GM21717 (cell line): ENCODE data around the gene ZBTB20.

Experiments used
- ATAC-seq: cut with Tn5 transposase; IDR thresholded peaks from one replicate; pipeline ENCODE4 v1.9.1; 2021; ENCODE audit warnings: mild to moderate bottlenecking, moderate library complexity; ENCODE audit not compliant: unreplicated experiment

The ZBTB20 gene

DNA sequence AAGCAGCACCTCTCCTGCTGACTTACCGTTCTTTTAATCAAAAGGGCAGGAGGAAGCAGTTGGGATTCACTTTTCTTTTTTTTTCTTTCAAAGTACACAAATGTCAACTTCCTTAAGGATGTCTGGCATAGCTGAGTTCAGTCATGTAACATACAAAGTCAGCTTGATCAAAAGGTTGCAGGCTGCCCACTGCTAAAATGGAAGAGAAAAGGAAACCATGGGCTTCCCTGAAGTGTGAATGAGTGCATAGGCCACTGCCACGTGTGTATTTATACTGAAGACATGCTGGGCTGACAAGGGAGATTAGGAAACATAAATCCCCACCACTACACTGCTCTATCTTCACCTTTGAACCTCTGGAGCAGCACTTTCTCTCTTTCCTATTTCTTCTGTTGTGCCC lies 540.8 kb downstream of the ZBTB20 start:
- no peak for ATAC-seq

DNA sequence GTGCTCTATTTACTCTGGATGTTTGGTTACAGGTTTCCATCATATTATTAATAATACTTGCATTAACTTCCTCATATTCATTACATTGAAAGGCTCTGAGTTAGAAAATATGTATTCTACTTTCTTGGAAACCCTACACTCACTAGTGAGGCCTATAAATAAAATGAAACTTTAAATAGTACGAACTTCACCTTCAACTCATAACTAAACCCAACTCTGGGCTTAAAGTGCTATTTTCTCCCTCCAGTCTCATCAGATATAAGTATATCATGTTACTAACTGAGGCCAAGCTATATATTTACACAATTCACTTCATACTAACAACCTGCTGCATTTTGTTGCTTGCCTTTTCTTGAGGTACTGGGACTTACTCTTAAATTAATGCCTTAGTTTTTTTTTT lies 546.5 kb downstream of the ZBTB20 start:
- ATAC-seq = no peak

DNA sequence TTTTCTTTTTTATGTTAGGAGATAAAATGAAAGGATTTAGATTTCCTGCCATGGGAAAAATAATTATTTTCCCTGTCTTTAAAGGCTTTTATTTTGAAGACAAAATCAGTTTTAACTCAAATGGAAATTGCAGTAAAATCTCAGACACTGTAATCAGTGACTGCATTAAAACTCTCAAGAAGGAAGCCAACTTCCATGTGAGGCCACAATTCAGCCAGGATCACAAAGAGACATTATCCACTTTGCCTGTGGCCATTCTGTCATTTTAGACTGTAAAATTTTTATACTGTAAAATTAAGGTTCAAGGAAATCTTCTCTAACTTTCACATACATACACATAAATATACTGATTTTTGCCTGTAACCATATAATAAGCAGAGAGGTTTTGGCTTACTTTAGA lies 549.2 kb downstream of the ZBTB20 start:
- no peak for ATAC-seq

- no peak for ATAC-seq
Measured at GRCh38 chr3:114597012-114597411, 550.1 kb downstream of the ZBTB20 start.

GRCh38 chr3:114596147-114596546 lies 550.9 kb downstream of the ZBTB20 start:
- ATAC-seq = no peak

DNA sequence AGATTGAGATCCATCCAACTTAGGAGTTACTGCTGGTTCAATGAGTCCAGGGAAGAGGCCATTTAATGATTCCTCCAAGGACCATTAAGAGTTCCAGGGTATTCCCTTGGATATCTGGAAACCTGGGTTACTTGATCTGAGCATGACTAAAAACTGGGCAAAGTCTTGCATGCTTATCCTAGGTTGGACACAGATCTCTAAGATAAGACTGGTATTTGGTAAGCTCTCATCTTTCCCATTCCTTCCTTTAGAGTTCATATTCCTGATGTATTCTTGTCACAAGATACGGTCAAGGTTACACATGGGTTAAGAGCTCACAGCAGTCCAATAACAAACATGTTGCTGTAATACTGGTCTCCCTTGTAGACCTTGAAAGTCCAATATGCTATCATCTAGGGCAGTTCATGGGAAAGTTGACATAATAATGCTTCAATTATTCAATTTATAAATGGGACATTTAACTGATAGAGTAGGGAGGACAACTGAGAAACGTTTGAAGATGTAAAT lies 551.5 kb downstream of the ZBTB20 start:
- no peak for ATAC-seq

DNA sequence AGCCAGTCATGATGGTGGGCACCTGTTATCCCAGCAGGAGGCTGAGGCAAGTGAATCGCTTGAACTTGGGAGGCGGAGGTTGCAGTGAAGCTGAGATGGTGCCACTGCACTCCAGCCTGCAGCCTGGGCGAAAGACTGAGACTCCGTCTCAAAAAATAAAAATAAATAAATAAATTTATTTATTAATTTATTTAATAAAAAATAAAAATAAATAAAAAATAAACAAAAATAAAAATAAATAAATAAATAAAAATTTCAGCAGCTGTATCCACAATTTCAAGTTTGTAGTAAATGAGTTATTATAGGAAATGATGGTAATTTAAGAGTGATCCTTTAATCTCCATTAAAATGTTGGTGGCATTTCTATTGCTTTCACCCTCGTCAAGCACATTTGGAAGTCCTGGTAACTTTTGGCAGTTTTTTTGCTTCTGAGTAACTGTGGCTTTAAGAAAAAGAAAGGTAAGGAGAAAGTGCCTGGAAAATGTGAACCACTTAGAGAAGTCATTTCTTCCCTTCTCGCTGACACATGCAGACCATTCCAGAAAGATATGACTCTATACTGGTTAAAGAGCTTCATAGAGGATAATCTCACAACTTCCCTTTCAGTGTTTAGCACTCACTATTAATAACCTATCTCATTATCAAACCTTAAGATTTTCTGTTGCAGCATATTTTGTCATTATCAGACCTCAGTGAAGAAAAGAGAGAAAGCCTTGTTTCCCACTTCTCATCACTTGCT lies 556.6 kb downstream of the ZBTB20 start:
- no peak for ATAC-seq

GRCh38 chr3:114587986-114588385 lies 559.1 kb downstream of the ZBTB20 start:
- ATAC-seq = no peak

- ATAC-seq = no peak
Measured at GRCh38 chr3:114586119-114586518, 561.0 kb downstream of the ZBTB20 start.

GRCh38 chr3:114585687-114586086 lies 561.4 kb downstream of the ZBTB20 start:
- ATAC-seq = no peak

- no peak for ATAC-seq
Measured at GRCh38 chr3:114584734-114585371, 562.2 kb downstream of the ZBTB20 start.

GRCh38 chr3:114582929-114583328 lies 564.2 kb downstream of the ZBTB20 start:
- peak; percentile 91 for ATAC-seq

DNA sequence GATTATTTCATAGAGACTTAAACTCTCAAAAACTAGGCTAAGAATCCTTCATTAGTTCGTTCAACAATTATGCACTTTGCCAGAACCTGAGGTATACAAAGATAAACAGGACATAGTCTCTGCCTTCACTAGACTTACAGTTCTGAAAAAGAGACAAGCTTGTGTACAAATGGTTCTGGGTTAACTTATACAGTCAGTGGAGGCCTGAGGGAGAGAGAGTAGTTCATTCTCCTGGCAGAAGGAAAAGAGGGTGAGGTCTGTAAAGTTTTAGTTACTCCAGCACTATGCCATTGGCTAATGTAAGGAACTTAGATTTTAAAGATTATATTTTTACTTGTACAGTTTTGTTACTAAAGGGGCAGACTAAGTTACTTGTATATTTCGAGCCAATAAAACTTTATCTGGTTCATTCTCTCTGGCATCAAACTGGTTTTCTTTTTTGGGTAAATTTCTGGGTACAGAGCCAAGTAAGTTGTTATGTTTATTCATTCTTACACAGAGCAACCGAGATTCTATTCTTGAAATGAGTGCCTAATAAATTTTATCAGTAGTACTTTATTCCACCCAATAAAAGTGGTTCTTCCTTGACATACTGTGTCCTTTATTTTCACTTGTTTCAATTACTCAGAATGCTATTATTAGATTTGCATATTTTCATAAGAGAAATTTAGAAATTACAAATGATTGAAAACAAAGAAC lies 574.6 kb downstream of the ZBTB20 start:
- no peak for ATAC-seq

DNA sequence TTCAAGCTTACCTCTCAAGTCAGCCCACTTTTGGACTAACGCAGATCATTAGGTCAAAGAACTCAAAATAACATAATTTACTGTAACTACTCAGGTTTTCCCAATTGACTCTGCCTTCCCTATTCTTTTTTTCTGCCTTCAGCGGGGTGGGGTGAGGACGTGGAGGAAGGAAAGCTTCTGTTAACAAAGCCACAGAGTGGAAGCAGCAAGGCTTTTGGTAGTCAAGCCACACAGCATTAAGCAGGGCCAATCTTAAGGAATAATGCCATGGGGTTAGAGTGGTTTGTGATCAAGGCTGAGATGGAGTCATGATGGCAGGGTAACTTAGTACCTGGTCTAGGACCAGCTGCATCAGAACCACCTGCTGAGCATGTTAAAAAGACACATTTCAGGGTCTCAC lies 575.7 kb downstream of the ZBTB20 start:
- no peak for ATAC-seq

- no peak for ATAC-seq
Measured at GRCh38 chr3:114569186-114569585, 577.9 kb downstream of the ZBTB20 start.

DNA sequence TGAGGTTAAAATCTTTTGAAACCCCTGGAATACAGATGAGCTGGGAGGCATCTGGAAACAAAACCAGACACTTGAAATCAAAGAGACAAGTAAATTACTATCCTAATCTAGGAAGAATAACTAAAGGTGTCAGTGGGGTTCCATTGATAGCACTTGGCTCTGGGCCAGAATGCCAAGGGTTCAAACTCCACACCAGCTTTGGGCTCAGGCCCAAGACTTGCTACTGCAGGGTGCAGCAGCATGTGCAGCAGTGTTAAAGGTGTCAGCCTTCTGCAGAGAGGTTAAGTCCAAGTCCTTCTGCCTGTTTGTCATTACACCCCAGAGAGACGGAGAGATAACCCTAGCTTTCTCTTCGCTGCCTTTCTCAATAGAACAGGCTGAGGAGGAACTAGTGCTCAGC lies 579.3 kb downstream of the ZBTB20 start:
- ATAC-seq = no peak

GRCh38 chr3:114566767-114567166 lies 580.3 kb downstream of the ZBTB20 start:
- ATAC-seq = peak; percentile 19

- peak; percentile 94 for ATAC-seq
Measured at GRCh38 chr3:114566162-114566755, 580.8 kb downstream of the ZBTB20 start.

- no peak for ATAC-seq
Measured at GRCh38 chr3:114565216-114565615, 581.9 kb downstream of the ZBTB20 start.

DNA sequence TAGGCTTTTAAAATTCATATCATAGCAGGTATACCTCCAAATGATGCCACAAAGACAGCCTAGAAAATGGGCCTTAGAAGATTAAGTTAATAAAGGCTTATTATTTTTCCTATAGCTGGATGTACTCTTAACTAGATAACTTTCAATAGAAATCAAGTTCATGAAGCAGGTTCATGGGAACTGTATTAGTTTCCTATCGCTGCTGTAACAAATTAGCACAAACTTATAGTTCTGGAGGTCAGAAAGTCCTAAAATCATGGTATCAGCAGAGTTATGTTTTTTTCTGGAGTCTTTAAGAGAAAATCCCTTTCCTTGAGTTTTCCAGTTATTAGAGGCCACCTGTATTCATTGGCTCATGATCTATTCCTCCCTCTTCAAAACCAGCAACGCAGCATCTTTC lies 583.4 kb downstream of the ZBTB20 start:
- ATAC-seq = no peak

DNA sequence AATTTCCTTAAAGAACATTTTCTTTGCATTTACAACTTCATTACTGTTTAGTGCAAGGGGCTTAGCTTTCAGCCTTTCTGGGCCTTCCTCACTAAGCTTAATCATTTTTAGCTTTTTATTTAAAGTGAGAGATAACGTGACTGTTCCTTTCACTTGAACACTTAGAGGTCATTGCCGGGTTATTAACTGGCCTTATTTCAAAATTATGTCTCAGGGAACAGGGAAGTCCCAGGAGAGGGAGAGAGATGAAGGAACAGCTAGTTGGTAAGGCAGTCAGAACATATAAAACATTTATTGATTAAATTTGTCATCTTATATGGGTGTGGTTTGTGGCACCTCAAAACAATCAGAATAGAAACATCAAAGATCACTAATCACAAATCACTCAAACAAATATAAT lies 584.5 kb downstream of the ZBTB20 start:
- ATAC-seq = no peak
